Brain microvascular endothelial cell (primary cell): ENCODE results near the gene SDK1.
A peak's percentile ranks its signal among the peaks of the same experiment; 100 is the strongest.

Source experiments
- DNase-seq: peaks from one replicate; pipeline ENCODE4 v3.0.0-alpha.2; 2020
- H3K27ac ChIP-seq: fragments of 250-450 bp; sonication (Bioruptor Pico); 2 replicates; pipeline ENCODE4 v1.5.1; 2020; ENCODE audit warnings: mild to moderate bottlenecking, moderate library complexity
- H3K27me3 ChIP-seq: fragments of 250-450 bp; sonication (Bioruptor Pico); replicated peaks from 2 replicates; pipeline ENCODE4 v1.5.1; 2020; ENCODE audit warnings: mild to moderate bottlenecking
- H3K36me3 ChIP-seq: fragments of 250-450 bp; sonication (Bioruptor Pico); replicated peaks from 2 replicates; pipeline ENCODE4 v1.5.1; 2020; ENCODE audit warnings: mild to moderate bottlenecking
- H3K4me3 ChIP-seq: 2 replicates; pipeline ENCODE4 v1.5.1; 2011; ENCODE audit warnings: low read depth, mild to moderate bottlenecking, control low read depth, low read length, moderate library complexity
- in situ Hi-C: cut with HindIII; loops from 2 replicates; pipeline ENCODE4 v1.10.0; 2017; ENCODE audit warnings: low sequenced_read_pairs, low pct_ligation_motif_present
- TF ChIP-seq, protein P1 (sequence below): IDR thresholded peaks from 2 replicates; pipeline ENCODE4 v1.5.1; 2011; ENCODE audit warnings: low read depth, mild to moderate bottlenecking, moderate library complexity, low read length, control low read depth, inconsistent platforms; ENCODE audit errors: missing control alignments

The SDK1 gene

DNA sequence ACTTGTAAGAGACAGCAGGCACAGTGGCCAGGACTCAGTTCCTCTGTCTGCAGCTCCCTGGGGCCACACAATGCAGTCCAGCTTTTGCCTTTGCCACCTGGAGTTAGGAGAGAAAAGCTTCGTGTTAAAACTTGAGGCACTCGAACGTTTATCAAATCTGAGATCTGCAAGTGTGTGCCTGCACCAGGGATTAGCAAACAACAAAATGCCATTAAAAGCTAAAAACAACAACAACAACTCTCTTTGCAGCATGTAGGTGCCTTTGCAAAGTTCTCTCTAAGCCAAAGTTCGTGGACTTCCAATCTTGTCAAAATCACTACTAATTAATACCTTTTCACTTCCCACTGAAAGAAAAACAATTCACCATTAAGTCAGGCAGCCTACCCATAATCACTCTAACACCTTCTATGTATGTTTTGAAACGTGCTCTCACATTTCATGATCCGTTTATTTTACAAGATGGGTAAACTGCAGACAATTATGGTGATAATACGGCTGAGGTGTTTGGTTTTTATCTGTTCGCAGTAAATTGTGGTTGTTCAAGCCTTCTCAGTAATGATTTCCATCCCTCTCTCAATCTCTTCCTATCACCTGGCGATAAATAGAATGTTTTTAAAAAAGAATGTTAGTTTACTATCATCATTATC is 36.2 kb upstream of the SDK1 start:
- TF ChIP-seq, protein P1, sequence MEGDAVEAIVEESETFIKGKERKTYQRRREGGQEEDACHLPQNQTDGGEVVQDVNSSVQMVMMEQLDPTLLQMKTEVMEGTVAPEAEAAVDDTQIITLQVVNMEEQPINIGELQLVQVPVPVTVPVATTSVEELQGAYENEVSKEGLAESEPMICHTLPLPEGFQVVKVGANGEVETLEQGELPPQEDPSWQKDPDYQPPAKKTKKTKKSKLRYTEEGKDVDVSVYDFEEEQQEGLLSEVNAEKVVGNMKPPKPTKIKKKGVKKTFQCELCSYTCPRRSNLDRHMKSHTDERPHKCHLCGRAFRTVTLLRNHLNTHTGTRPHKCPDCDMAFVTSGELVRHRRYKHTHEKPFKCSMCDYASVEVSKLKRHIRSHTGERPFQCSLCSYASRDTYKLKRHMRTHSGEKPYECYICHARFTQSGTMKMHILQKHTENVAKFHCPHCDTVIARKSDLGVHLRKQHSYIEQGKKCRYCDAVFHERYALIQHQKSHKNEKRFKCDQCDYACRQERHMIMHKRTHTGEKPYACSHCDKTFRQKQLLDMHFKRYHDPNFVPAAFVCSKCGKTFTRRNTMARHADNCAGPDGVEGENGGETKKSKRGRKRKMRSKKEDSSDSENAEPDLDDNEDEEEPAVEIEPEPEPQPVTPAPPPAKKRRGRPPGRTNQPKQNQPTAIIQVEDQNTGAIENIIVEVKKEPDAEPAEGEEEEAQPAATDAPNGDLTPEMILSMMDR = no peak
- in situ Hi-C loops = no loop called here
- DNase-seq = no peak
- Histone ChIP-seq H3K27me3 (no peaks in the 10 kb centered on the region), H3K27ac (no peak overlapping the region), H3K4me3 (no peak overlapping the region), H3K36me3 (no peaks in the 10 kb centered on the region)

DNA sequence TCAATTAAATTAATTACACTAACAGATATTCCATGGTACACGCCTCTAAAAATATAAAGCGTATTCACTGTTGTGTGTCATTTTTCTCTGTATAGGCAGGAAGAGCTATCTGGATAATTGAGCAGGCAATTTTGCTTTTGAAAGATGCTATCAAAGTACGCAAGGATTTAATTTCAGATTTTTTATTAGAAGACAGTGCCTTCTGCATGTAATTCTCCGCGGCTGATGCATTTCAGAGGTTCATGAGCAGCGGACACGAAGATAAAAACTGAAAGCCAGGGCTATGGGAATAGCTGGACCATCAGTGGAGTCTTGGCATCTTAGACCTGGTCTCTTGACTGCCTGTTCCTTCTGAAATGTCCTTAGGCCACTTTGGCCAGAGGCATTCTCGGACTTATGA is 35.7 kb upstream of the SDK1 start:
- Histone ChIP-seq H3K27me3 (no peaks in the 10 kb centered on the region), H3K27ac (no peak overlapping the region), H3K36me3 (no peaks in the 10 kb centered on the region), H3K4me3 (no peak overlapping the region)
- TF ChIP-seq, protein P1 = no peak
- DNase-seq = no peak
- in situ Hi-C loops = no loop called here

DNA sequence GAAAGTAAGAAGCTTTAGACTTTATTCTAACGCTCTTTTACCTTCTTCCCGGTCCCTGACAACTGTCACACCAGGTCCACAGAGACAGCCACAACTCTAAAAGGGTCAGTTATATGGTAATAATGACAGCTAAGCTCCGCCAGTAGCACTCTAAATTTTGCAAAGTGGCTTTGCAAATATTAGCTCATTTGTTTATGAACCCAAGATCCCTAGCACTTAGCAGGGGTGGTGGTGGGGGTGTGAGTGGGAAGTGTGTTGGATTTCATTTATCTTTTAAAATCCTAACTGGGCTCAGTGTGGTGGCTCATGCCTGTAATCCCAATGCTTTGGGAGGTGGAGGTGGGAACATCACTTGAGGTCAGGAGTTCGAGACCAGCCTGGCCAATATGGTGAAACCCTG is 34.8 kb upstream of the SDK1 start:
- in situ Hi-C loops = no loop called here
- Histone ChIP-seq H3K27ac (no peak overlapping the region), H3K36me3 (no peaks in the 10 kb centered on the region), H3K4me3 (no peak overlapping the region), H3K27me3 (no peaks in the 10 kb centered on the region)
- TF ChIP-seq, protein P1 = no peak
- DNase-seq = no peak

DNA sequence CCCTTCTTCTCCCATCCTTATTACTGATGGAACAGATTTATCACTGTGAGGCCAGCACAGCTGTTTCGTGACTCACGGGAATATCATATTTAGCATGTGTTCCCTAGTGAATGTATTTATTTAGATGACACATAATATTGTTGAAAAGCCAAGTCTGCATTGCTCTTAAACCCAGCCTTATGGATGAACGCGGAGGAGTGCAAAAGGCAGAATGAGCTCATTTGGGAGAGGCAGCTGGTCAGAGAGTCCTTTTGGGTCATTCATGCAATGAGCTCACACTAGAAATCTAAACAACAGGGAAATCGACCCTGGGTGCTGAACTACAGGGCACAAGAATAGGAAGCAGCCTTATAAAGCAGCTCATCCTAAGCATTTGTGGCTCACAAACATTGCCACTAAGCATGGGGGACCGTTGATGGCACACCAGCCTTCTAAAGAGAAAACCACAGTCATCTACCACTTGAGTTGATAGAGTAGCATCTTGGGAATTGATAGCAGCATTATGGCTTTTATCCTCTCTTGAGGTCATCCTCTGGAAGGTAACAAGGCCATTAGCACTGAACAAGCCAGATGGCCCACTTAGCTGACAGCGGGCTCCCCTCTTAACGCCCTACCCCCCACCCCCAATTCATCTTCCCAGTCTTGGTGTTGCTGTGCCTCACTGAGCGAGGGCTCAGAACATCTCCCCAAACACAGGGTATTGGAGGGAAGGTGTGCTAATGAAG is 32.9 kb upstream of the SDK1 start:
- DNase-seq = peak; percentile 98
- in situ Hi-C loops = no loop called here
- H3K27ac ChIP-seq = peak overlapping the region; percentile 87
- no peak overlapping the region for H3K4me3 ChIP-seq
- H3K27me3 ChIP-seq = no peaks in the 10 kb centered on the region
- no peaks in the 10 kb centered on the region for H3K36me3 ChIP-seq
- TF ChIP-seq, protein P1 = no peak

DNA sequence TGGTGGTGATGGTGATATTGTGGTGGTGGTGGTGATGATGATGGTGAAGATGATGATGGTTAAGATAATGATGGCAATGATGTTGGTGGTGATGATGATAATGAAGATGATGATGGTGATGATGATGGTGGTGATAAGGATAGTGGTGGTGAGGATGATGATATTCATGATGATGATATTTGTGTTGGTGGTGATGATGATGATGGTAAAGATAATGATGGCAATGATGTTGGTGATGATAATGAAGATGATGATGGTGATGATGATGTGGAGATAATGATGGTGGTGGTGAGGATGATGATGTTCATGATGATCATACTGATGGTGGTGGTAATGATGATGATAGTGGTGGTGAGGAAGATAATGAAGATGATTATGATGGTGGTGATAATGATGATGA is 30.7 kb upstream of the SDK1 start:
- TF ChIP-seq, protein P1 = no peak
- no peak for DNase-seq
- no peak overlapping the region for H3K27ac ChIP-seq
- in situ Hi-C loops = no loop called here
- H3K4me3 ChIP-seq = no peak overlapping the region
- H3K36me3 ChIP-seq = no peaks in the 10 kb centered on the region
- H3K27me3 ChIP-seq = no peaks in the 10 kb centered on the region
